COR-L47 (cell line): ENCODE measurements around the gene UBE2O.

Experiments
- DNase-seq: peaks from one replicate; lab custom pipeline; 2025; lab: John Stamatoyannopoulos, UW

UBE2O gene

DNA sequence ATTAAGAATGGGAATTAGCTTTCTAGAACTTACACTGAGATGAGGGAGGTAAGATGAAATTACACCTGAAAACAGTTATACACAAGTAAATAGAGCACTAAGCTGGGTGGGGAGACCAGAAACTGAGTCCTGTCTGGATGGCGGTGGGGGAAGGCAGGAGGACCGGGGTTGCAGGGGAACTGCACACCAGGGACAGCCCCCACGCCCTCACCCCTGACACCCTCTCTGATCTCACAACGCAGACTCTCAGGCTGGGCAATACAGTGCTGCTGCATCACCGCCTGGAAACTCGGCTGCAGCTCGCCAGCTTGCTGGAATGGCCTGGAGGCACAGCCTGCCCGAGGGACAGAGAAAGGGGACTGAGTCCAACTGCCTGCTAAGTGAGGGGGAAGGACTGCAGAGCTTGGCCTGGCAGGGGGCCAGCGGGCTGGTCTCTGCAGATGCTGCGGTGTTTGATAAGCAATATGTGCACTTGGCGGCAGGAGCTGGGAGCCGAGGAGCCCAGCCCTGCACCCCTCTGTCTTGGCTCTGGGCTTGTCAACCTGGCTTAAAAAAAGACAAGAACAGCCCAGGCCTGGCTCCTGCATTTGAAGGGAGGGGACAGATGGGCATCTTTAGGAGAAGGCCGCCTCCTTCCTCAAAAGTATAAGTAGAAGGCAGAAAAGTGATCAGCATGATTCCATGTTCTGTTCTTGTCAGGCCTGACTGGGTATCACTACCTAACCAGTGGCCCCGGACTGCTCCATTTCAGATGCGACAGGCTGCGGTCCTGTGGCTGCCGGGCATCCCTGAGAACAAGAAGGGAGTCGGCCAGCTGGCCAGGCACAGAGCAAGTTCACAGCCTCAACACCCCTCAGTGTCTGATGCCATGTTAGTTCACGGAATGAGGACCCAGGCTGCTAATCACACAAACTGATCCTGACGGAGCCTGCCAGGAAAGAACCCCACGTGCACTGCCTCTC, 38.3 kb downstream of the UBE2O start:
- DNase-seq, result peak; percentile 88

DNA sequence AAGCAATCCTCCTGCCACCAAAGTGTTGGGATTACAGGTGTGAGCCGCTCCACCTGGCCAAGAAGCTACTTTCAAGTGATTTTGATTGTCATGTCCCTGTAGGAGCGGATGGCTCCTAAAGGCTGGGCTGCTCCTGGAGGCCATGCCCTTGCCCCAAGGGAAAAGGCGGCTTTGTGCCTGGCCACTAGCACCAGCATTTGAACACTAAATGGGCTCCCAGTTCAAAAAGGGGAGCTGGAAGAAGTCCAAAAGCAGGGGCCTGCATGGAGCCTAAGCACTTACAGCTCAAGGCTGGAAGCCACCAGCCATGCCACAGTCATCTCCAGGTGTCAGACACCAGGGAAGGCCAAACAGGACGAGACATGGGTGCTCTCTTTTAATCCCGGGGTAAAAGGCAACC, 41.7 kb downstream of the UBE2O start:
- no peak for DNase-seq

DNA sequence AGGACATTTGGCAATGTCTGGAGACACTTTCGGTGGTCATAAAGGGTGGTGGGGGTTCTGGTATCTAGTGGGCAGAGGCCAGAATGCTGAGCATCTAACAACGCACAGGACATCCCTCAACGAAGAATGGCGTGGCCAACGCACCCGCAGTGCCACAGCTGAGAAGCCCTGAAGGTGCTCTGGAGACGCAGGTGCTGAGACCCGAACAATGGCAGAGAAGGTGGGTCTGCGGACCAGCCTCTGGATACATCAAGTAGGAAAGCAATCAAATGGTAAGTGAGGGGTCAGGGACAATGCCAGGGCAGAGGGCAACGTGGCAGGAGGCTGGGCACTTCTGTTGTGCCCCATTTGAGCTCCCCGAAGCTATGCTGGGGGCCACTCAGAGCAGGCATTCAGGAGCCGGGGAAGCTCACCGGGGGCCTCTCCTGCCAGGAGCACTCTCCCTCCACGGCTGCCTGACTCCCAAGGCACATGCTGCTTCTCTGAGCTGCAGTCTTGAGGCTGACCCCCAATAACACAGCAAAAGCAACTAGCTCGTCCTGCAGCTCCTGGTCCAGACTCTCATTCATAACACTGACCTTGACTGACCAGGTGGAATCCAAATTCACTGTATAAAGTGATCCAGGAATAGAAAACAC, 42.5 kb downstream of the UBE2O start:
- no peak for DNase-seq

DNA sequence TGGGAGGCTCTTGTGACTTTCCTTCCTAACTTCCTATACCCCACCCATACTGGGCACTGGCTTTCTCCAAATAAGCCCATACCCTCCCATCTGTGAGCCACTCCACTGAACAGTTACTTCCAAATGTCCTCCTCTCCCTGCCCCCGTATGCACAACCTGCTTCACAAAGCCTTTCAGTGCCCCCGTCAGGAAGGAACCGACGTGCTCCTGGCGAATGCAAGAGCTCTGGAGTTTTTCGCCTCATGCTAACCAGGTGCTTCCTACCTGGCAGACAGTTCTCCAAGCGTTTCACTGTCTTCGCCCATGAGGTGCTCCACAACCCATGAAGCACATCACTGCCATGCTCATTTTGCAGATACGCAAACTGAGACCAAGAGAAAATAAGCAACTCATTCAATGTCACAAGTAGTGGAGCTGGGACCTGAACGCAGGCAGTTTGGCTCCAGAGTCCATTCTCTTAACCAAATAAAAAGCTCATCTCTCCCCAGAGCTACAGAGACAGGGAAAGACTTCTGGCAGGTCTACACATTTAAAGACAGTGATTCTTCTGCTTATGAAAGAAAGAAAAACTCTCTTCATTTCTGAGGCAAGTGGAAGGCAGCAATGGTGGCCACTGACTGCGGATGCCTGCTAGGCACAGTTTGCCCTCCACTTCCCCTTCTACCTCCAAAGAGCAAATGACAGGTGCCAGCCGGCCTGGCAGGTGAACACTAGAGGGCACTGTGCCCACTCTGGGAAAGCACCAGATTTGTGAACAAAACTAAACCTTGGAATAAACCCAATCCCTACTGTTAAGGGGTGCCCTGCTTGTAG, 44.7 kb downstream of the UBE2O start:
- DNase-seq, result peak; percentile 44

DNA sequence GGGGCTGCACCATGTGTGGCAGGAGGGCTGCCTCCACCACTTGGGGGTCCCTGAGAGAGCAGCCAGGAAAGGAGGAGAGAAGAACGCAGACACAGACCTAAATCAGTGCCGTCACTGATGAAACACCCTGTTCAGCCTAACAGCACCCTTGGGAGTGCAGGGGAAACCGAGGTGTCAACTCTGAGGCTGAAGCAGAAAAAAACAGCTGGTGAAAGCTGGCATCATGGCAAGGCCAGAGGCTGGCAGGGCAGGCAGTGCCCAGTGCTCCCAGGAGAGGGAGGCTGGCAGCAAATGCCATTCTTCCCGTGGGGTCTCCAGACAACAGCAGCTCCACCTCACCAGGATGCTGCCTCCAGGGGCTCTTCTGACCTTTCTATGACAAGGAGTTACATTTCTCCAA, 45.4 kb downstream of the UBE2O start:
- no peak for DNase-seq

DNA sequence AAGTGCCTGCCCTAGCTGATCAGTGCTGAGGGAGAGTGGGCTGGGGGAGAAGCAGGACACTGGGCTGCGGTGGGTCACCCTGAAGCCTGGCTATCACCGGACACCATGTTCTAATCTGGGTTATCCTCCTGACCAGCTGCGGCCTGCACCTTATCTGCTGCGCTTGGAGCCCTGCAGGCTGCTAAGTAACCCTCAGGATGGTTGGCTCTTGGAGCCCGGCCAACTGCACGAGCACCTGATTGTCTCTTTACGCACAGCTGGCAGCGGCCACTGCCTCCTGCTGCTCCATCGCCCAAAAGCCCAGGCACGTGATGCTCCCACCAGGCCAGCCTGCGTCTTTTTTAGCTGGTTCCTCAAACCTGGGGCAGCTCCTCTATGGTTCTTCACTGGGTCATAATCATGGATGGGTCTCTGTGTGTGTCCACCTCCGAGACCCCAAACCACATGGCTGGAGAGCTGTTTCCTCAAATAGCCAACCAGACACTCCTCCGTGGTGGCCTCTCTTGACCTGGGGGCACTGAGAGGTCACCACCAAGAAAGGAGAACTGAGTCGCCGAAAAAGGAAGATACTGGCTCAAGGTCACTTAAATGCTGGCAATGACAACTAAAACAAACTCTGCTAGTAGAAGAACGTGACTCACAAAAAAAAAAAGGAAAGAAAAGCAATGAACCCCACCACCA, 46.8 kb downstream of the UBE2O start:
- peak; percentile 94 for DNase-seq

DNA sequence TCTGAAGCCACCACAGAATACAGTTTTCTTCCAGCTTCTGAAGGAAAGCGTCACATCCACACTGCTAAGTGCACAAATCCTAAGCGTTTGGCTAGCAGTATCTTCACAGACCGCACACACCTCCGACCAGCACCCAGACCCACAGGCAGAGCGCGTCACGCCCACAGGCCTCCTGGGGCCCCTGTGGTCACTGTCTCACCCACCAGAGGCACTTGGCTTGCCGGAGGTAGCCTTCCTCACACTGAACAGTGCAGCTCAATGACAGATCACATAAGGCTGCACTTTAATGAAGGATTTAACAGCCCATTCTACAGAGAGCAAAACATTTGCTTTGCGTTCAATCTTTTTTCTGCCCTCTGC, 47.4 kb downstream of the UBE2O start:
- DNase-seq, result no peak

DNA sequence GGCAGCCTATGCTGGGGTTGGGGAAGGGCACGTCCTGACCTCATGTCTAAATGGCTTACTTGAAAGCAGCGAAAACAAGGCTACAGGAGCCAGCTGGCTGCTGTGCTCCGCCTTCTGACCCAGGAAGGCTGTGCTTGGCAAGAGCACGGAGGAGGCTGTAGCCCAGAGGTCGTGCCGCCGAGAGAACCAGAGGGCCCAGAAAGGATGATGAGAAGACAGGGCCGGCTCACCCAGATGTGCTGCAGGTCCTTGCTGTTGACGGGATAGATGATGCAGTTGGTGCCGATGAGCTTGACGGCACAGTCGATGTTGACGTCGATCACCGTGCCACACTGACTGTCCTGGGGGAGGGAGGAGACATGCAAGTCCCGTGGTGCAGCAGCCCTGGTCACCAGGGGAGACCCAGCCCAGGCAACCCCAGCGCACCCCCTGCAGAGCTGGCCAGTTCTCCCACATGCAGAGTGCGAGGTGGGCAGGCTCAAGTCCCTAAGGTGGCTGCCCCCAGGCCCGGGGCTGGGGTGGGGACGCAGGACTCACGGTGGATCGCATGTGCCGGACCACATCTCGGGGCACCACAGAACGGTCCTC, 47.9 kb downstream of the UBE2O start:
- DNase-seq, result no peak

DNA sequence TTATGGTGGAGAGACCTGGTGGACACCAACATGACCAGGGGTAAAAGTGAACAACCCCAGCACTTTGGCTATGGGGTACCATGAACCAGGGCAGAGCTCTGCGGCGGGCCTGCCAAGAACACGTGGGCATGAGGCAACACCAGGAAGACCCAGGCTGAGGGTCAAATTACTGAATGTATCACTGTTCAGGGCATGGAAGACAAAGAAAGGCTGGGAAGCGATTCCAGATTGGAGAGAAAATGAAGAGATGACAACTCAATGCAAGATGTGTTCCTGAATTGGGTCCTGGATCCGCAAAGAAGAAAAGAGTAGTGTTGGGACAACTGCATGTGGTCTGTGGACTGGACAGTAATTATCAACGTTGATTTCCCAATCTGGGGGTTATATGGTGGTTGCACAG, 48.7 kb downstream of the UBE2O start:
- DNase-seq, result no peak

DNA sequence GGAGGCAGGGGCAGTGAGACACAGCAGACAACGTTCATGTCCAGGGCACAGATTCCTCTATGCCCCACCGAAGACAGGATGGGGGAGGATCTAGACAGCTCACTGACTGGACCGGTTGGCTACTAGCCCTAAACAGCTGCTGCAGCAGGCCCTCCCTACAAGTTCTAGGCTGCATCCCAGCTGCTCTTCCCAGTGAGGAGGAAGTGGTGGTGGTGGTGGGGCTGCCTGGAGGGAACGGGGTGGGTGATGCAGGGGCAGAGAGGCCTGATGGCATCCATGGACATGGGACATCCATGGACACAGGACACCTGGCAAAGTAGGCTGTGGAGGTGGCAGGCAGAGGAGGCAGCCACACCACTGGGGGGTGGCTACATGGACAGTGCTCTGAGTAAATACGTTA, 50.2 kb downstream of the UBE2O start:
- DNase-seq, result no peak

DNA sequence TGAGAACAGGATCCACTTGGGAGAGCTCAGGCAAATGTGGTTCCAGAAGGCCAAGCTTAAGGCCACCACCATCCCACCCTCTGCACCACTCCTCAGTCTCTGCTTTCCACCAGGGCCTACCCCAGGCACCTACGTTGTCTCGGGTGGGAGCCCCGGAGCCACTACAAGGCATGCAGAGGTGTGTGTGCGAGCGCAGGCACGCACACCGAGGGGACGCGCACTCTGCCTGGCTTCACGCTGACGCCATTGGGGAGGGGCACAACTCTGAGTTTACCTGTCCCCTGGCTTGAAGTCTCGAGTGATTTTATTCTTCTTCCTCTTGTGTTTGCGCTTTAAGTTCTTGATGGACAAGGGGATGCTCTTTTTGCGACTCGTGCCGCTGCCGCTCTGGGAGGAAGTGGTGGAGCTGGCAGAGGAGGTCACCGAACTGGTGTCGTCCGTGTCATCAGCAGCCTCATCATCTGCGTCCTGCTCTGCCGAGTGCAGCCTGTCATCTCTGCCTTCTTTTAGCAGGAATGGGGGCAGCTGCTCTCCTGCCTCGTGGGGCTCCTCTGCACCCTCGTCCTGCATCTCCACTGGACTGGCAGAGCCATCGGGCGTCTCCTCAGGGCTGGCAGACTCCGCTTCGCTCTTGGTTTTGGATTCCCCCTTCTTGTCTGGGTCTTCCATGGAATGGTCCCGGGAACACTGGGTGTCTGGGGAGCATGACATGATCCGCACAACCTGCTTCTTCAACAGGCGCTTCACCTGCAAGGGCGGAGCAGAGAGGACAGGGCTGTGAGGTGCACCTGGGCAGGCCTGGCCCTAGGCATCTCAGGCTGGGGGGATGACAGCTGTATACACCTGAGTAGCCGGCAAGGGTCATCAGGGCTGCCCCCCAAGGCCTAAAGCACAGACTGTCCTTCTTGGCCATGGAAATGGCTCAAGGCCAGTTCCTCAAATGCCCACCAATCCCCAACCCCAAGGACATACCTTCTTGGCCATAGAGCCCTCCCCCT, 53.5 kb downstream of the UBE2O start:
- no peak for DNase-seq

DNA sequence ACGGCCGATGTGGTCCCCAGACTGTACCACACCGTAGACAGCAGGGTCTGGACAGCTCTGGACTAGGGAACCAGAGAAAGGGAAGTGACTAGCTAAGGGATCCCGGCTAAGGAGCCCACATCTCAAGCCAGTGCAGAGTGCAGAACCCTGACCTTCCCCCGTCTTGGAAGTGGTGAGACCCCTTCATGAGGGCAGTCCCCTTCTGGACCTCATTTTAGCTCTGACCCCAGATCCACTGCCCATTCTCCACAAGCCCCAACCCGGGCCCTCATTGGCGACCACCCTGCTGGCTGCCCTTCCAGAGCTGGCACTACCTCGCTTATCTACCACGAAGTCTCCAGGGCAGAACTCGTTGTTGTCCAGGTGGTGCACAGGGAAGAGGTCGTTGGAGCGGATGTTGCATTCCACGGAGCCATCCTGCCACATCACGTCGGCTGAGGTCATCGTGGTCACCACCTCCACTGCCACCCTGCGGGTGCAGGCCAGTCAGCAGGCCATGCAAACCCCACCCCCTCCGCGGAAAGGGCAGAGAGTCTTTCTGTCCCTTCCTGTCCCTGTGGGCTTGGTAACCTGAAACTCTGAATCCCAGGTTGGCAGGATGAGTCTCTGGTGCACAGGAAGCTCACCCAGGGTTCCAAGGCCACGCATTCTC, 54.3 kb downstream of the UBE2O start:
- no peak for DNase-seq

DNA sequence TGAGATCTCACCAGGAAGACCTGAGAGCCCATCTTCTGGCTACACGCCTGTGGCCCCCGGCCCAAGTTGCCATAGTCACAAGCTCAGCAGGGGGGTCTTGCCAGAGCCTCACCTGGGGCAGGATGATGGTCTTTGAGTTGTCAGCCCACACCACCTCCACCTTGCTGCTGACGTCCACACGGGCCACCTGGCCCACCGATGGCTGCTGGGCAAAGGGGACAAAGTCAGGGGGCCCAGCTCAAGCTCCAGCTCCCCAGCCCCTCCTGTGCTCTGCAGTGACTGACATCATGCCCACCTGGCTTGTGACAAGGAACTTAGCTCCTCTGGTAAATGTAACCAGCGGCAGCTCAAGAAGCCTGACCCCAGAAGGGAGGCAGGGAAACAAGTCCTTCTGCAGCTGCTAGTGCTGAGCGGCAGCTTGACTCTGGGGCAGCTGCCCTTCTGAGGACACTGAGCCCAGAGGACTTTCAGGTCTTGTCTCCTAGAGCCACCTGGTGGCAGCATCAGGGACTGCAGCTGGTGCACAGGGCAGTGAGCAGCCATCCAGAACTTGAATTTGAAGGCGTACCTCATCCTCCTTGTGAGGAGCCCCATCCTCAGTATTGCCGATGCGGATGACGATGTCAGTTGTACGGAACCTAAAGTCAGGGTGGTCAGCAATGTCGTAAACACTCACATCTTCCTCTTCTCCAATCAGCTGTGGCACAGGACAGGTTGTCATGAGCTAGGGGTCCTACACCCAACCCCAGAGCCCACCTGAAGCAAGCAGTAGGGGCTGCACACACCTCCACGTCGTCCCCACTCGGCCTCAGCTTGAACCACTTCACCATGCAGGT, 55.0 kb downstream of the UBE2O start:
- DNase-seq, result peak; percentile 57

DNA sequence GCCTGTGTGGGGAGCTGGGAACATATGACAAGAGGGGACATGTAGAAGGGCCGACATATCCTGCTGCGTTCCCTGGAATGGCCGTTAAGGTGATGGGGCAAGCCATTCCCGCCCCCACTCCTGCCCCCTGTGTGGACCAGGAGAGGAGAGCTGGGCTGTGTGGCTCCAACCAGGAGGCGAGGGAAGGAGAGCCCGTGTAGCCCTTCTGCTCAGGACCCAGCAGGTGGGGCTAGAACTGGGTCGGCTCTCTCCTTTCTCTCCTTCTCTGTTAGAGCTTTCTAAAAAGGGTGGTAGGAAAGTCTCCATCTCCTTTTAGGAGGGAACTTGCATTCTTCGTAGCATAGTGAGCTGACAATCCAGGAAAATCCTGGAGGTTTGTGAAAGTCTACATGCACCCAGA, 55.8 kb downstream of the UBE2O start:
- DNase-seq, result no peak

DNA sequence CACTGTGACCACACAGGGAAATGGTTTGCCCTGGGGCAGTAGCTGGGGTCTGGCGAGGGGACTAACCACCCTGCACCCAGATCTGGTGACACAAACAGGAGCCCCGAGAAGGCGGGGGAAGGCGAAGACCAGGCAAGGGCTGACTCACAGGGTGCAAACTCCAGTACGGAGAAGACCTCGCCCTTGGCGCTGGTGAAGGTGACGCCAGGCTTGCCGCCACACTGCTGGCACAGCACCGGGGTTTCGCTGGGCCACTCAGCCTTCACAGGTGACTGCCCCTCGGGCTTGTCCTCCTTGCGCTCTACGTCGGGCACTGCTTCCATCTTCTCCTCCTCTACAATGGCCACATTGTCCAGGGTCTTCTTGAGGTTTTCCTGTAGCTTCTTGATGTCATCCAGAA, 57.0 kb downstream of the UBE2O start:
- no peak for DNase-seq

DNA sequence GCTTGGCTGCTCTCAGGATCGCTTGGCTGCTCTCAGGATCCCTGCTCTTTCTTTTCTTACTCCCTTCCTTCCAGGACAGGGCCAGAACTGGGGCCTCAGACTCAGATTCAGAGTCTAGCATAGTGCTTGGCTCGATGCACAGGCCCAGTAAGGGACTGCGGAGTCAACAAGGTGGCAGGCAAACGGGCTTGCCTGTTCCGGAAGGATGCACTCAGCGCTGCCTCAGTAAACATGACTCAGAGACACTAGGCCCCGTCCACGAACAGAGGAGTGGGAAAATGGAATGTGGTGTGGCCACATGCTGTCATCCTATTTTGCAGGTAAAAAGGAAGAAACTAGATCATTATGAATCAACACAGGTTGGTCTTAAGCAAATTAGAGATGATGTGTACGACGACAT, 58.8 kb downstream of the UBE2O start:
- no peak for DNase-seq

DNA sequence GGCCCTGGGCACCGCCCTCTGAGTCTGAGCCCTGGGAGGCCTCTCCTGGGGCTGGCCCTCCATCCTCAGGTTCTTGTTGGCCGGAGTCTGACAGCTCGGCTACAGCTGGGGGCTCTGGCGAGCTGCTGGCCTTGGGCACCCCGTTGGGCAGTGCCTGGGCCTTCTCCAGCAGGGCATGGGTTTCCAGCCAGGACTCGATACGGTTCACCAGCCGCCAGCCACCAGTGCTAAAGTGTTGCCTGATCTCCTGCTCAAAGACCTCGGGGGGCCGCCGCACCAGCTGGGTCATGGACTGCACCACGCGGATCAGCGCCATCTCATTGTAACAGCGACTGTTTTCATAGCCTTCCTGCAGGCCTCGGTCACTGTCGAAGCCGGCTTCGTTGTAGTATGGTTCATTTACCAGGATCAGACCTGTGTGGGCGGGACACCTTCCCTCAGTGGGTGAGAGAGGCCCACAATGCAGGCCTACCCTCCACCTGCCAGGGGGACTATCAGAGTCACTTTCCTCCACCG, 61.7 kb downstream of the UBE2O start:
- no peak for DNase-seq

DNA sequence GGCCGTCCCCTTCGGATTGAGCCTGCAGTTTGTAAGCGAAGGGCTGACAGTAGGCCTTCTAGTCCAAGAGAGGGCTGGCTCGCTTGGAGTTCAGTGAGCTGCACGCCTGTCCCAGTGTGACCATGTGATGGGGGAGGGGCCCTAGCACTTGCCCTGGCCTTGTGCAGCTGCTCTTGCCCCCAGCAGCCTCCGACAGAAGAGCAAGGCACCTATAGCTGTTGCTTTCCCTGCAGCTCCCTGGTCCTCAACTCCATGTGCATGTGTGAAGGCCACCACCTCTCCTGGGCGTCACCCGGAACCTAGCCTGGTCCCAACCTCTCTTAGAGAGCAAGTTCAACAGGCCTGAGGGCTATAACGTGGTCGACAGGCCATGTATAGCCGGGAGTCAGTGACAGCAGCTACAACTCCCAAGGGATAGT, 62.9 kb downstream of the UBE2O start:
- DNase-seq, result no peak
